Germinal center (tissue), 1 donor: Measurements from ENCODE around the gene SAP25.

Experiments
- DNase-seq: peaks from one replicate; pipeline ENCODE4 v3.0.0; 2012; ENCODE audit warnings: mixed read lengths, low spot score

SAP25 gene

GRCh38 chr7:100573691-100574361 is at the start of gene SAP25:
TSS of gene SAP25 (minus strand) at chr7:100573900. CDS start at chr7:100573742, 158 bp downstream.
- no peak for DNase-seq

- no peak for DNase-seq
Measured at GRCh38 chr7:100621554-100621953, 47.9 kb upstream of the SAP25 start.

- DNase-seq, result no peak
Measured at GRCh38 chr7:100620804-100621203, 47.1 kb upstream of the SAP25 start.

GRCh38 chr7:100620239-100620638 is 46.5 kb upstream of the SAP25 start:
- DNase-seq, result no peak

- no peak for DNase-seq
Measured at GRCh38 chr7:100614308-100614861, 40.7 kb upstream of the SAP25 start.

GRCh38 chr7:100613412-100614175 is 39.9 kb upstream of the SAP25 start:
- DNase-seq, result no peak

GRCh38 chr7:100612730-100613390 is 39.2 kb upstream of the SAP25 start:
- DNase-seq, result no peak

- DNase-seq, result peak; percentile 99
Measured at GRCh38 chr7:100611983-100612729, 38.5 kb upstream of the SAP25 start, which contains the start of gene MOSPD3. TSS of gene MOSPD3 (plus strand) at chr7:100612540. CDS start at chr7:100612792, 252 bp downstream.

GRCh38 chr7:100609958-100610357 is 36.3 kb upstream of the SAP25 start:
- no peak for DNase-seq

GRCh38 chr7:100607111-100607510 is 33.4 kb upstream of the SAP25 start:
- DNase-seq, result no peak

- DNase-seq, result no peak
Measured at GRCh38 chr7:100606313-100606712, 32.6 kb upstream of the SAP25 start.

- DNase-seq, result no peak
Measured at GRCh38 chr7:100604976-100605911, 31.5 kb upstream of the SAP25 start.

- peak; percentile 93 for DNase-seq
Measured at GRCh38 chr7:100604028-100604975, 30.6 kb upstream of the SAP25 start.

- no peak for DNase-seq
Measured at GRCh38 chr7:100603726-100604027, 30.0 kb upstream of the SAP25 start.

- no peak for DNase-seq
Measured at GRCh38 chr7:100602889-100603725, 29.4 kb upstream of the SAP25 start.

GRCh38 chr7:100600730-100601038 is 27.0 kb upstream of the SAP25 start:
- no peak for DNase-seq

- no peak for DNase-seq
Measured at GRCh38 chr7:100599911-100600729, 26.4 kb upstream of the SAP25 start.

- no peak for DNase-seq
Measured at GRCh38 chr7:100598425-100598824, 24.7 kb upstream of the SAP25 start.
